Activated naive CD8-positive, alpha-beta T cell (primary cell): ENCODE data around the gene PRRX1.

ENCODE experiments used
- H3K27ac Mint-ChIP-seq: one replicate; pipeline ENCODE4 v1.8.0; 2021; ENCODE audit warnings: mixed read lengths
- H3K27me3 Mint-ChIP-seq: one replicate; pipeline ENCODE4 v1.8.0; 2021; ENCODE audit warnings: mixed read lengths
- H3K36me3 Mint-ChIP-seq: one replicate; pipeline ENCODE4 v1.8.0; 2021; ENCODE audit warnings: mixed read lengths
- H3K4me1 Mint-ChIP-seq: one replicate; pipeline ENCODE4 v1.8.0; 2021; ENCODE audit warnings: low read depth, mixed read lengths
- H3K4me3 Mint-ChIP-seq: one replicate; pipeline ENCODE4 v1.8.0; 2021; ENCODE audit warnings: mild to moderate bottlenecking, mixed read lengths
- H3K9me3 Mint-ChIP-seq: one replicate; pipeline ENCODE4 v1.8.0; 2021; ENCODE audit warnings: low read depth, mixed read lengths

PRRX1 gene

DNA sequence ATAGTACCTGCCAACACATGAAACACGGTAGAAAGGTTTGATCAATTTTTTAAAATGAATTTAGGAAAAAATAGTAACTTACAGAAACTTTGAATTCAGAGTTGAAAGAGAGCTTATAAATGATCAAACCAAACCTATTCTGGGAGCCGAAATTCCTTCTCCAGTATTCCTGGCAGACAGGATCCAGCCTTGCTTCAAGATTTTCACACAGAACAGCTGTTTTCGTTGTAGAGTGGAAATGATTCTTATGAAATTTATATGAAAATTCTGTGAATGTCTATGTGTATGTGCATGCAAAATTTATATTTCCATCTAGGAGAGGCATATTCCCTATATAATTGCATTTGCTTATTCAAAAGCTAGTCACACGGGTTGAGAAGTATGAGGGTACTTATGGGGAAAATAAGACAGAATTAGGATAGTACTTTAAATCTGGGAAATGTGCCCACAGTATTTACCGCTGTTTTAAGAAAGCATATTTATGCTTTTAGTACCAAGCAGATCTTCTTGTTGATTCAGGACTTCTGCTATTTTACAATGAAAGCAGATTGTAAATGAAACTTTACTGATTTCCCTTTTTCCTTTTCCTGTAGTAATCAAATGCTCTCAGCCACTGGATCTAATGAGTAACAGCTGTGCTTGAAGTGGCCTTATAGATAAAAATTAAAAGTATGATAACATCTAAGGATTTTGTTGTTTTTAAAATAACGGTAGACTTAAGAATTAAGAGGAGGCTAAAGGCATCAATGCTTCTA is 30.4 kb downstream of the PRRX1 start:
- peaks cover 15% of the 10 kb centered on the region for H3K27me3 Mint-ChIP-seq
- no peaks in the 10 kb centered on the region for H3K4me1 Mint-ChIP-seq
- no peaks in the 10 kb centered on the region for H3K36me3 Mint-ChIP-seq
- H3K4me3 Mint-ChIP-seq = no peak overlapping the region
- H3K27ac Mint-ChIP-seq = no peak overlapping the region
- H3K9me3 Mint-ChIP-seq = no peaks in the 10 kb centered on the region

DNA sequence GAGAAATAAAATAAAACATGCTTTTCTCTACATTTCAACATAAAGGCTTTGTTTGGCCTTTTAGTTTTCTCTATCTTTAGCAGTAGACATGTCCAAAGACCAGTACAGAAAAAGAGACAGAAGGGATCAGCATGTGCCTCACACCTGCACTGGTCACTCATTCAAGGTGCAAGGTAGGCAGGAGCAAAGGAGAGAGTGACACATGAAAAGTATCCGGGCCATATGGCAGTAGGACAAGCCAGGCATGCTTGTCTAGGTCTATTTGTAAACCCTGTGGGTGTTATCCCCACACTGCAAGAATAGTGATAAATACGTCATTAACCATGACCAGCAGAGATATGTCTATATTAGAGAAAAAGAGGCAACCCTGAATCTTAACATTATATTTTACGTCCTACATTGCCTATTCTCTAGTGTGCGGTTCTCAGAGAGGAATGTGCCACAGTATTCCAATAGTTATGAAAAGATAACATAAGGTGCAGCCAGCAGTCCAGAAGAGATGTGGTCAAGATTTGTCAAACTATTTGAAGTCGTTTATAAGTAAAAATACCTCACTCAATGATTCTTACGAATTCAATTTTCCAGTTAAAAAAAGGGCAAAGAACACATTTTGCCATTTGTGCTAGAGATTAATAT is 32.1 kb downstream of the PRRX1 start:
- no peaks in the 10 kb centered on the region for H3K9me3 Mint-ChIP-seq
- H3K27me3 Mint-ChIP-seq = peaks cover 16% of the 10 kb centered on the region
- no peak overlapping the region for H3K4me3 Mint-ChIP-seq
- H3K36me3 Mint-ChIP-seq = no peaks in the 10 kb centered on the region
- no peaks in the 10 kb centered on the region for H3K4me1 Mint-ChIP-seq
- no peak overlapping the region for H3K27ac Mint-ChIP-seq

DNA sequence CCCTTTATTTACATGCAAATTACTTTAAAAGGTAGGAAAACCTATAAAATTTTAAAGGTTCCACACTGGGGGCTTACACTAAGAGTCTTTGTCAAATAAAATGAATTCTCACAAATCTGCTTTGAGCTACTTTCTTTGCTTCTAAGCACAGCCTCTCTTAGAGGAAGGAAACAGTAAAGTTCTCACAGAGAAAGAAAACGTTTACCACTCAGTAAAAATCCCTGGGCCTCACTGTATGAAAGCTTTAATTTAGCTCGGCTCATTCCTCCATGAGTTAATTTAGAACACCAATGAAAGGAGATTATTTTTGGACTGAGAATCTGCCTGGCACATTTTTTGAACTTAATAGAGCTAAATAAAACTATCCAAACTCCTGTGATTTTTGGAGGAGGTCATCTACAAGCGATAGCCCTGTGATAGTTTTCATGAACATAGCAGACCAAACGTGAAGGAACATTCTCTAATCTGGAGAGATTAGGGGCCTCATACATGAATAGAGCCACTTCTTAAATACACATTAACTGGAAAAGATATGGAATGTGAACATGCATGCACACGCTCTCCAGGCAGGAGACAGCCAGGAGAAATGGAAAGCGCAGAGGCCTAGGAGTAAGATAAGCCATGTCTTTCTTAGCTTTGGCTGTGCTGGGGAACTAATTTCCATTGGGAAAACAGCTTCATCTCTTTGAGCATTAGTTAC is 32.8 kb downstream of the PRRX1 start:
- no peaks in the 10 kb centered on the region for H3K36me3 Mint-ChIP-seq
- no peaks in the 10 kb centered on the region for H3K4me1 Mint-ChIP-seq
- no peaks in the 10 kb centered on the region for H3K9me3 Mint-ChIP-seq
- H3K4me3 Mint-ChIP-seq = no peak overlapping the region
- H3K27ac Mint-ChIP-seq = no peak overlapping the region
- peaks cover 16% of the 10 kb centered on the region for H3K27me3 Mint-ChIP-seq

DNA sequence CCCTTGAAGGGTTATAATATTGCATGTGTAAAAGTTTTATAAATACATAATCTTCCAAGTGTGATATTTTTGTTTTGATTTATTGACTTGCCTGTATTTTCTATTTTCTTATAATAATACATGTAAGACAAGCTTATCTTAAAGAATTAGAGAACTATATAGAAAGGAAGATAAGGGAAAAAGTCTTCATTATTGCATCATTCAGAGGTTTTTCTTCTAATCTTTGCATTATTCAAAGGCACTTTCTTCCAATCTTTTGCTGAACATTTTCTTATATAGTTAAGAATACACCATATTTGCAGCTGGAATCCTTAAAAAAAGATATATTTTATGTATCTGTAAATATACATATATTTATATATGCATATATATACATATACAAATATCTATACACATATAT is 33.4 kb downstream of the PRRX1 start:
- H3K27me3 Mint-ChIP-seq = peaks cover 16% of the 10 kb centered on the region
- no peaks in the 10 kb centered on the region for H3K9me3 Mint-ChIP-seq
- H3K4me3 Mint-ChIP-seq = no peak overlapping the region

DNA sequence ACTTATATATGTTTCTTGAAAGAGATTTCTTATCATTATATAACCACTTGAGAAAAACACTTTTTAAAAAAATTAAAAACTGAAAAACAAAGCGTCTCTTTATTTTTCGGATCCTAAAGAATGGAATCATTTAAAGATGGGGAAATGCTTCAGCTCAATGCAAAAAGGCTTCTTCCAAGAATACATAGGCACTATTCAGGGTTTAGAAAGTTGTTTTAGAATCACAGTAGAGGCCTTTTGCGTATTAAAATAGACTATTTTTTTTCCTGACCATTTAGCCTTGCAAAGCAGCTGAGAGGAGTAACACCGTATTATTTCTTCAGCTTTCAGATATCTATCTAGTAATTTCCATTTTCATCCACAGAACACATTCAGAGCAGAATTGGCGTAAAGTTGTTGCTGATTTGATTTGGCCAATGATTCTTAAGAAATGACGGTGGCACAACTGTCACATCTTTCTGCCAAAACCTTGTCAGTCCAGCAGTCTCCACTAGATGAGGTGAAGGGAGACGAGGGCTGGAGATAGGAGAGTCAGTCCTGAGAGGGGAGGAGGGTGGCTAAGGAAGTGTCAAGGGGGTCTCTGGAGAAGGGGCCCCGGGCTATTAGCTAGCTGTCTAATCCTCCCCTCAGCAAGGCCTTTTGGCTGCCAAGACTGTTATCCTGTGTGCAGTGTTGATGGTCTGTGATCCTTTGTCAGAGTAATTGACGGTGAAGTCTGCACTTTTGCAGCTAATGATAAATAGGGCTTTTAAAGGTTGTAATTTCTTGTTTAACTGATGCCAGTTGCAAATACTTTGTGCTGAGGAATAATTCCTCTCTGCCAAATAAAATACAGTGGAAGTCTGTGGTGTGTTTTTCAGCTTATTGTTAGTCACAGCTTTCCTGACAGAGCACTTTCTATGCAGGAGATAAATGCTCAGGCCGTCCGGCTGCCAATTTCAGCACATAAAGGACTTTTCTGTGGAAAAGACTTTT is 34.7 kb downstream of the PRRX1 start:
- Mint-ChIP-seq H3K27me3 (peaks cover 13% of the 10 kb centered on the region), H3K27ac (no peak overlapping the region), H3K4me1 (no peaks in the 10 kb centered on the region), H3K9me3 (no peaks in the 10 kb centered on the region), H3K4me3 (no peak overlapping the region), H3K36me3 (no peaks in the 10 kb centered on the region)

More for the DNA sequence above, 33.4 kb downstream of the PRRX1 start:
- H3K27ac Mint-ChIP-seq = no peak overlapping the region
- H3K4me1 Mint-ChIP-seq = no peaks in the 10 kb centered on the region
- H3K36me3 Mint-ChIP-seq = no peaks in the 10 kb centered on the region

DNA sequence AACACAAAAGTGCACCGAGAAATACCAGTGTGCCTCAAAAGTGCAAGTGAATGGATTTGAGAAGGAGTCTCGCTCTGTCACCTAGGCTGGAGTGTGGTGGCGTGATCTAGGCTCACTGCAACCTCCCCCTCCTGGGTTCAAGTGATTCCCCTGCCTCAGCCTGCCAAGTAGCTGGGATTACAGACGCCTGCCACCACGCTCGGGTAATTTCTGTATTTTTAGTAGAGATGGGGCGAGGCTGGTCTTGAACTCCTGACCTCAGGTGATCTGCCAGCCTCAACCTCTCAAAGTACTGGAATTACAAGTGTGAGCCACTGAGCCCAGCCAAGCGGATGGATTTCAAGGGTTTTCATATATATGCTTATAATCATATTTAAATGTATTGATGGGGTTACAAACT is 35.8 kb downstream of the PRRX1 start:
- no peaks in the 10 kb centered on the region for H3K4me1 Mint-ChIP-seq
- H3K27me3 Mint-ChIP-seq = peaks cover 16% of the 10 kb centered on the region
- no peaks in the 10 kb centered on the region for H3K9me3 Mint-ChIP-seq
- no peak overlapping the region for H3K27ac Mint-ChIP-seq
- H3K36me3 Mint-ChIP-seq = no peaks in the 10 kb centered on the region
- no peak overlapping the region for H3K4me3 Mint-ChIP-seq

DNA sequence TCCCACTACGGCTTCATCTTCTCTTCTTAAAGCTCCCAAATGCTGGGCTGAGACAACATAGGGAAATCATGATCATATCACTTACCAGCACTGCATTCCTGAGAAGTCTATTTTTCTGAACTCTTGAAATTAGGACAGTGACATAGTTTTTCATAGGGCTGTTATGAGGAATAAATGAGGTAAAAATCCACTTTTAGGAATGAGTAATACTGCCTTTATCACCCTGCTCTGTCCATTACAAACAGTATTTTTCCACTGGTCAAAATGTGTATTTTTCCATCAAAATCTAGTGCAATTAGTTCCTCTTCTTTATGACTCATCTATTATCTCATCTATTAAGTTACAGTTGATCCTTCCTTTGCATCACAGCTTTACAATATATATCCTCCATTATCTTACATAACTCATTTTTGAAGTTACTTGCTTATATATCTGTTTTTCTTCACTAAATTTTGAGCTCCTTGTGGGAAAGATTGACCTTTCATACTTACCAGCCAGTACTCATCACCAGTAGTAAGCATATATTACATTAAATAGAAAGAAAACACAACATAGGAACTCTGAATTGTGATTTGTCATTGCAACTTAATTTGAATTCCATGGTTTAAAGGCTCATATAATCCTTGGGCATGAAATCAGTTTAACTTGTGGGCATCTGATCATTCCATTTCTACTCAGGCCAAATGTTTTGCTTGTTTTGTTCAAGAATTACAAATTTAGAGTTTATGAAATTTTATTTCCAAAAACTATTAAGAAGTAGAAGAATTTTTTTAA is 37.1 kb downstream of the PRRX1 start:
- Mint-ChIP-seq H3K27ac (no peak overlapping the region), H3K36me3 (no peaks in the 10 kb centered on the region), H3K9me3 (no peaks in the 10 kb centered on the region), H3K4me3 (no peak overlapping the region), H3K27me3 (peaks cover 10% of the 10 kb centered on the region), H3K4me1 (no peaks in the 10 kb centered on the region)

DNA sequence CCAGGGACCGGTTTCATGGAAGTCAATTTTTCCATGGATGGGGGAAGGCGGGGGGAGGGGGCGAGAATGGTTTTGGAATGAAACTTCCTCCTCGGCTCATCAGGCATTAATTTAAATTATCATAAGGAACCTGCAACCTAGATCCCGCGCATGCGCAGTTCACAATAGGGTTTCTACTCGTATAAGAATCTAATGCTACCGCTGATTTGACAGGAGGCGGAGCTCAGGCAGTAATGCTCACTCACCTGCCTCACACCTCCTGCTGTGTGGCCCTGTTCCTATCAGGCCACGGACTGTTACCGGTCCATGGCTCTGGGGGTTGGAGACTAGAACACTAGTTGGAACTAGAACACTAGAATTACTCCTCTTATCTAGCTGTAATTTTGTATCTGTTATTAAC is 38.0 kb downstream of the PRRX1 start:
- Mint-ChIP-seq H3K27me3 (peaks cover 10% of the 10 kb centered on the region), H3K36me3 (no peaks in the 10 kb centered on the region), H3K4me3 (no peak overlapping the region), H3K9me3 (no peaks in the 10 kb centered on the region), H3K27ac (no peak overlapping the region), H3K4me1 (no peaks in the 10 kb centered on the region)

DNA sequence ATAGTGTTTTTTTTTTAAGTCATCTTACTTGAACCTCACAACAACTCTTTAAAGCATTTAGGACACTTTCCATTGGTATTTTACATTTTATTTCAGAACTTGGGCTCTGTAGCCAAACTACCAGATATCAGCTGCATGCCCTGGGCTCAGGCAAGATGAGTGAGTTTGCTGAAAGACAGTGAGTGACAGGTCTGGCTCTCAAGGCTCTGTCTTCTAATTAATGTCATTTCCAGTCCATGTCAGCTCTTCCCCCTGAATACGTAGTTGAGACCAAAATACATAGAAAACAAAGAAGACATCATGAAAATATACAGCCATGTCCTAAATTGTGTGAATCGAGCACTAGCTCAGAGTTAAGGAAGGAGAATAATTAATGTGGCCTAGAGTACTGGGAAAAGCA is 39.7 kb downstream of the PRRX1 start:
- peaks cover 13% of the 10 kb centered on the region for H3K27me3 Mint-ChIP-seq
- no peaks in the 10 kb centered on the region for H3K36me3 Mint-ChIP-seq
- no peak overlapping the region for H3K4me3 Mint-ChIP-seq
- H3K9me3 Mint-ChIP-seq = no peaks in the 10 kb centered on the region
- no peak overlapping the region for H3K27ac Mint-ChIP-seq
- no peaks in the 10 kb centered on the region for H3K4me1 Mint-ChIP-seq

DNA sequence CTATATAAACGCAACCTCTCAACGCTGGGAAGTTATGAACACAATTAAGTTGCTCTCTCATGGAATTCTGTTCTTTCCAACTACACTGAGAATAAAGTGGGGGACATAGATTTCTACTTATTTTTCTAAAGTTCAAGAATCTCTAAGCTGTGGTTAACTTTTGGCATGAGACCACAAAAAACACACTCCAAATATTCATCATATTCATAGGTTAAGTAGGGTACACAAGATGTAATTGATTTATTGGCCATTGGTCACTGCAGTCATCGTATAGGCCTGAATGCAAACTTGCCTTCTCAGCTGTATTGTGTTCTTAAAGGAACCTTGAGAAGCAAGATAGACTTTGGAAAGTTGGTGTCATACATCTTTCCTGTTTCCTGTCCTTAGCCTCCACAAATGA is 40.3 kb downstream of the PRRX1 start:
- H3K9me3 Mint-ChIP-seq = no peaks in the 10 kb centered on the region
- H3K27me3 Mint-ChIP-seq = peaks cover 13% of the 10 kb centered on the region
- H3K4me3 Mint-ChIP-seq = no peak overlapping the region
- no peak overlapping the region for H3K27ac Mint-ChIP-seq
- no peaks in the 10 kb centered on the region for H3K36me3 Mint-ChIP-seq
- no peaks in the 10 kb centered on the region for H3K4me1 Mint-ChIP-seq

DNA sequence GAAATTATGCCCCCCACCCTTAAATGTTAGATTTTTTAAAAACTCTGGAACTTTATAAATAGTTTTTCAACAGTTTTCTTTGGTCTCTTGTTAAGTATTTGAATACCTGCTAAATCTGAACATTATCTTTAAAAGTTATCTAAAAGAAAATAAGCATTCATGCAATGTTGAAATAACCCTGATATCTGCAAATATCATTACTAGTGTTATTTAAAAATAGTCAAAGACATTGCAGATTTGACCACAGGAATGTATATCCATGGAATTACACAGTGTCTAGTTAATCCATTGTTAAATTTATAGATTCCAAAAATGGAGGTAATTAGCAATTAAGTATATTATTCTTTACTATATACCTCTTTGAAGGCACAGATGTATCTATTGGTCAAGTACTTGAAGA is 42.0 kb downstream of the PRRX1 start:
- Mint-ChIP-seq H3K27ac (no peak overlapping the region), H3K27me3 (peaks cover 12% of the 10 kb centered on the region), H3K36me3 (no peaks in the 10 kb centered on the region), H3K4me3 (no peak overlapping the region), H3K4me1 (no peaks in the 10 kb centered on the region), H3K9me3 (no peaks in the 10 kb centered on the region)

DNA sequence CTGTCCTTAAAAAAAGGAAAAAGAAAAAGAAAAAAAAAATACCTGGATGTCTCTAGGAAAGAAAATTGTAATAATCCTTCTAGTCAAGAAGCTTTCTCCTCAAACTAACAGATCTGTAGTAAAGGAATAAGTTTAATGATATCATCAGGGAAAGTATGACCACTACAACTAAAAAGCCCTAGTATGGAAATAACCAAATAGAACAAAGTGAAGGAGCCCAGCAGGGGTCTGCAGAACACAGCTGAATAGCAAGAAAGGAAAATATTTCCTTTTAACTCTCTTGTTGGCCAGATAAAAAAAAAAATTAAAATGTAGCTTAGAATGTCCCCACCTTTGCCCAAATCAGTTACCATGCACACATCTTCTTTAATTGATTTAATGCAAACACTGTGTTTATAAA is 43.2 kb downstream of the PRRX1 start:
- Mint-ChIP-seq H3K27me3 (peaks cover 12% of the 10 kb centered on the region), H3K36me3 (no peaks in the 10 kb centered on the region), H3K9me3 (no peaks in the 10 kb centered on the region), H3K4me1 (no peaks in the 10 kb centered on the region), H3K4me3 (no peak overlapping the region), H3K27ac (no peak overlapping the region)

DNA sequence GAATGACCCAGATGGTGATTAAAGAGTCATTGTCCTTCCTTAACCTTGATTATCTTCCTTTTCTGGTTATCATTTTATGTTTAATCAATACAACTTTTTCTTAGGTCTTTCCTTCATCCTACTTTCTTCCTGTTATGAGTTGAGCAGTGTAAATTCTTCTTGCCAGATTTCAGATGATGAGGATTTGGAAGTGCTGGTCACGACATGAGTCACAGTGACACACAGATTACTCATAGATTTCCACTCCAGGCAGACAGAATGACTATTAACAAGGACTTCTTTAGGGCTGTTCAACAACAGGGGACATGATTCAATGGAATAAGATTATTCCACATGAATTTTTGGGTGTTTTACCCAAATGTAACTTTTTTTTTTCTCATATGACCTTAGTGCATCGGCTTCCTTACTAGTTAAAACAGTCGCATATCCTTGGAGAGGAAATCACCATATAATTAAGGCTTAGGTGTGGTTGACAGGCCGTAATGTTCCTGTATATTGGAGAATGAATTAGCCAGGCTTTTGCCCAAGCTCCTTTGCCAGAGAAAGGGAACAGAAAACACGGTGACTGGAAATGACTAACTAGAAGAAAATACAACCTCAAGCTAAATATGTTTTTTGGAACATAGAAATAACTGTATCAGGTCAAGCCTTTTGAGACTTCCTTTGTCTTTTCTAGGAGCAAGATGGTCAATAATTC is 44.2 kb downstream of the PRRX1 start:
- no peaks in the 10 kb centered on the region for H3K9me3 Mint-ChIP-seq
- no peak overlapping the region for H3K4me3 Mint-ChIP-seq
- H3K4me1 Mint-ChIP-seq = no peaks in the 10 kb centered on the region
- H3K27me3 Mint-ChIP-seq = peaks cover 11% of the 10 kb centered on the region
- H3K36me3 Mint-ChIP-seq = no peaks in the 10 kb centered on the region
- no peak overlapping the region for H3K27ac Mint-ChIP-seq

DNA sequence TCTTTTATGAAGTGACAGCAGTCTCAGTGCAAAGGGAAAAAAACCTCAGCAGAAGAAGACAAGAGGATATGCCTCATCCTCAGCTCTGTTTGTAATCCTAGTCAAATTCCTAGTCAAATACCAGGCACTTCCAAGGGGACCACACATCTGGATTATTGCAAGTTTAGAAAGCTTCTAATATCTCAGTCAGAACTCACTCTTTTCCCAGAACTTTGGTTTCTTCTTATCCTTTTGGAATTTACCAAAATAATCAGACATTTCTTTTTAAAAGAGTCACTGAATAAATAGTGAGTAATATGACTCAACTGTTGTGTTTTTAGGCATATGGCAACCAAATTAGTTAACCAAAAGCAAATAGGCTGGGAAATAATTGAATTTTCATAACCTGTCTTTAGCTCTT is 47.8 kb downstream of the PRRX1 start:
- Mint-ChIP-seq H3K9me3 (no peaks in the 10 kb centered on the region), H3K36me3 (no peaks in the 10 kb centered on the region), H3K4me1 (no peaks in the 10 kb centered on the region), H3K27me3 (peaks cover 8% of the 10 kb centered on the region), H3K27ac (no peak overlapping the region), H3K4me3 (no peak overlapping the region)
